MG63 (cell line): ENCODE measurements around the gene SAP130. TPM values are rescaled to one million over a fixed set of nuclear protein-coding genes. Genes with fewer than 3 reads are reported as not detected.
A peak's percentile ranks its signal among the peaks of the same experiment; 100 is the strongest.

ENCODE experiments used
- DNase-seq: peaks from one replicate; pipeline ENCODE4 v3.0.0-alpha.2; 2020
- H3K27me3 ChIP-seq: fragments of 250-450 bp; sonication (Bioruptor Pico); 2 replicates; pipeline ENCODE4 v1.5.1; 2020; ENCODE audit warnings: mild to moderate bottlenecking, moderate library complexity
- H3K36me3 ChIP-seq: fragments of 250-450 bp; sonication (Bioruptor Pico); 2 replicates; pipeline ENCODE4 v1.5.1; 2020; ENCODE audit warnings: mild to moderate bottlenecking, moderate library complexity
- H3K4me3 ChIP-seq: fragments of 250-450 bp; sonication (Bioruptor Pico); 2 replicates; pipeline ENCODE4 v1.5.1; 2020; ENCODE audit warnings: mild to moderate bottlenecking, moderate library complexity
- H3K9me3 ChIP-seq: fragments of 250-450 bp; sonication (Bioruptor Pico); 2 replicates; pipeline ENCODE4 v1.5.1; 2020; ENCODE audit warnings: mild to moderate bottlenecking, moderate library complexity
- total RNA-seq: library from RNA; depleted of rRNA; stranded (reverse); fragments of >200 nt; shearing (Covaris generic); gene quantifications from 2 replicates; pipeline ENCODE4 v1.2.3, GENCODE V29; 2014; ENCODE audit warnings: low replicate concordance

The SAP130 gene
- total RNA-seq, 1 experiment from 2014 or later, result 4.4 TPM

GRCh38 chr2:128036748-128037607 is 9.1 kb upstream of the SAP130 start:
- Histone ChIP-seq H3K36me3 (no peaks in the 10 kb centered on the region), H3K27me3 (no peaks in the 10 kb centered on the region), H3K4me3 (no peak overlapping the region), H3K9me3 (peaks cover 16% of the 10 kb centered on the region)
- no peak for DNase-seq

- Histone ChIP-seq H3K36me3 (no peaks in the 10 kb centered on the region), H3K27me3 (no peaks in the 10 kb centered on the region), H3K4me3 (no peak overlapping the region), H3K9me3 (peaks cover 7% of the 10 kb centered on the region)
- no peak for DNase-seq
Measured at GRCh38 chr2:128032092-128032491, 4.2 kb upstream of the SAP130 start.

GRCh38 chr2:128028668-128029054 is 802 bp upstream of the SAP130 start:
- no peak for DNase-seq
- Histone ChIP-seq H3K27me3 (no peaks in the 10 kb centered on the region), H3K9me3 (no peaks in the 10 kb centered on the region), H3K4me3 (peak overlapping the region; percentile 95), H3K36me3 (no peaks in the 10 kb centered on the region)

GRCh38 chr2:128027278-128027800 is 520 bp downstream of the SAP130 start:
- H3K9me3 ChIP-seq, result no peaks in the 10 kb centered on the region
- no peaks in the 10 kb centered on the region for H3K27me3 ChIP-seq
- DNase-seq, result peak; percentile 100
- peak overlapping the region; percentile 95 for H3K4me3 ChIP-seq
- peaks cover 2% of the 10 kb centered on the region for H3K36me3 ChIP-seq

- Histone ChIP-seq H3K27me3 (no peaks in the 10 kb centered on the region), H3K9me3 (no peaks in the 10 kb centered on the region), H3K36me3 (peaks cover 9% of the 10 kb centered on the region), H3K4me3 (peak overlapping the region; percentile 95)
- DNase-seq, result no peak
Measured at GRCh38 chr2:128026448-128027277, 1.2 kb downstream of the SAP130 start.

- Histone ChIP-seq H3K27me3 (no peaks in the 10 kb centered on the region), H3K4me3 (no peak overlapping the region), H3K9me3 (no peaks in the 10 kb centered on the region), H3K36me3 (peaks cover 9% of the 10 kb centered on the region)
- no peak for DNase-seq
Measured at GRCh38 chr2:128024816-128025215, 3.0 kb downstream of the SAP130 start.

GRCh38 chr2:128017561-128017960 is 10.3 kb downstream of the SAP130 start:
- no peaks in the 10 kb centered on the region for H3K9me3 ChIP-seq
- H3K27me3 ChIP-seq, result no peaks in the 10 kb centered on the region
- H3K4me3 ChIP-seq, result no peak overlapping the region
- H3K36me3 ChIP-seq, result peaks cover 50% of the 10 kb centered on the region
- no peak for DNase-seq

GRCh38 chr2:128016620-128017019 is 11.2 kb downstream of the SAP130 start:
- Histone ChIP-seq H3K36me3 (peaks cover 46% of the 10 kb centered on the region), H3K9me3 (no peaks in the 10 kb centered on the region), H3K4me3 (no peak overlapping the region), H3K27me3 (no peaks in the 10 kb centered on the region)
- no peak for DNase-seq

GRCh38 chr2:128012698-128013097 is 15.2 kb downstream of the SAP130 start:
- Histone ChIP-seq H3K9me3 (no peaks in the 10 kb centered on the region), H3K4me3 (no peak overlapping the region), H3K27me3 (no peaks in the 10 kb centered on the region), H3K36me3 (peaks cover 63% of the 10 kb centered on the region)
- no peak for DNase-seq

GRCh38 chr2:128008074-128008672 is 19.7 kb downstream of the SAP130 start:
- no peak for DNase-seq
- Histone ChIP-seq H3K36me3 (peaks cover 31% of the 10 kb centered on the region), H3K27me3 (no peaks in the 10 kb centered on the region), H3K4me3 (no peak overlapping the region), H3K9me3 (no peaks in the 10 kb centered on the region)

- H3K27me3 ChIP-seq, result no peaks in the 10 kb centered on the region
- no peak overlapping the region for H3K4me3 ChIP-seq
- peaks cover 23% of the 10 kb centered on the region for H3K36me3 ChIP-seq
- DNase-seq, result no peak
- H3K9me3 ChIP-seq, result no peaks in the 10 kb centered on the region
Measured at GRCh38 chr2:128004509-128004908, 23.4 kb downstream of the SAP130 start.

- Histone ChIP-seq H3K36me3 (peaks cover 25% of the 10 kb centered on the region), H3K9me3 (no peaks in the 10 kb centered on the region), H3K4me3 (no peak overlapping the region), H3K27me3 (no peaks in the 10 kb centered on the region)
- no peak for DNase-seq
Measured at GRCh38 chr2:128003463-128003862, 24.4 kb downstream of the SAP130 start.

- Histone ChIP-seq H3K36me3 (peaks cover 53% of the 10 kb centered on the region), H3K4me3 (no peak overlapping the region), H3K27me3 (no peaks in the 10 kb centered on the region), H3K9me3 (no peaks in the 10 kb centered on the region)
- DNase-seq, result peak; percentile 22
Measured at GRCh38 chr2:127996160-127996559, 31.7 kb downstream of the SAP130 start.

GRCh38 chr2:127995725-127996124 is 32.1 kb downstream of the SAP130 start:
- Histone ChIP-seq H3K9me3 (no peaks in the 10 kb centered on the region), H3K27me3 (no peaks in the 10 kb centered on the region), H3K4me3 (no peak overlapping the region), H3K36me3 (peaks cover 50% of the 10 kb centered on the region)
- DNase-seq, result no peak

GRCh38 chr2:127993659-127994058 is 34.2 kb downstream of the SAP130 start:
- Histone ChIP-seq H3K4me3 (no peak overlapping the region), H3K9me3 (no peaks in the 10 kb centered on the region), H3K27me3 (no peaks in the 10 kb centered on the region), H3K36me3 (peaks cover 47% of the 10 kb centered on the region)
- no peak for DNase-seq

- no peak overlapping the region for H3K4me3 ChIP-seq
- no peaks in the 10 kb centered on the region for H3K9me3 ChIP-seq
- no peaks in the 10 kb centered on the region for H3K27me3 ChIP-seq
- peaks cover 51% of the 10 kb centered on the region for H3K36me3 ChIP-seq
- no peak for DNase-seq
Measured at GRCh38 chr2:127991742-127992141, 36.1 kb downstream of the SAP130 start.

GRCh38 chr2:127986548-127987079 is 41.2 kb downstream of the SAP130 start:
- Histone ChIP-seq H3K27me3 (no peaks in the 10 kb centered on the region), H3K9me3 (no peaks in the 10 kb centered on the region), H3K4me3 (no peak overlapping the region), H3K36me3 (peaks cover 50% of the 10 kb centered on the region)
- DNase-seq, result no peak
